HEK293 (cell line): ENCODE results near the gene RNF187.

Source experiments
- HOXD13 ChIP-seq: sonication (generic); formaldehyde crosslinking; IDR thresholded peaks from 2 replicates; pipeline ENCODE4 v1.8.0; 2022; ENCODE audit warnings: missing genetic modification reagents, borderline replicate concordance
- KLF8 ChIP-seq: fragments of 450-650 bp; formaldehyde crosslinking; IDR thresholded peaks from 2 replicates; pipeline ENCODE4 v1.5.1; 2016; ENCODE audit warnings: missing biosample characterization, missing genetic modification characterization
- WT1 ChIP-seq: fragments of 450-650 bp; formaldehyde crosslinking; IDR thresholded peaks from 2 replicates; pipeline ENCODE4 v1.5.1; 2016; ENCODE audit warnings: missing biosample characterization, missing genetic modification characterization
- ZBTB17 ChIP-seq: fragments of 450-650 bp; formaldehyde crosslinking; IDR thresholded peaks from 2 replicates; pipeline ENCODE4 v1.5.1; 2016; ENCODE audit warnings: missing biosample characterization, missing genetic modification characterization
- ZBTB21 ChIP-seq: fragments of 450-650 bp; formaldehyde crosslinking; IDR thresholded peaks from 2 replicates; pipeline ENCODE4 v1.5.1; 2017; ENCODE audit warnings: missing biosample characterization, missing genetic modification characterization
- ZBTB8A ChIP-seq: fragments of 450-650 bp; formaldehyde crosslinking; IDR thresholded peaks from 2 replicates; pipeline ENCODE4 v1.5.1; 2016; ENCODE audit warnings: missing biosample characterization, missing genetic modification characterization
- ZIC2 ChIP-seq: fragments of 450-650 bp; formaldehyde crosslinking; IDR thresholded peaks from 2 replicates; pipeline ENCODE4 v1.5.1; 2016; ENCODE audit warnings: missing biosample characterization, missing genetic modification characterization
- ZNF211 ChIP-seq: fragments of 450-650 bp; formaldehyde crosslinking; IDR thresholded peaks from 2 replicates; pipeline ENCODE4 v1.5.1; 2016; ENCODE audit warnings: low read depth, missing biosample characterization, missing genetic modification characterization
- ZNF23 ChIP-seq: fragments of 450-650 bp; formaldehyde crosslinking; IDR thresholded peaks from 2 replicates; pipeline ENCODE4 v1.5.1; 2016; ENCODE audit warnings: missing biosample characterization, missing genetic modification characterization, borderline replicate concordance
- ZNF324 ChIP-seq: fragments of 450-650 bp; formaldehyde crosslinking; IDR thresholded peaks from 2 replicates; pipeline ENCODE4 v1.5.1; 2016; ENCODE audit warnings: missing biosample characterization, missing genetic modification characterization
- ZNF37A ChIP-seq: fragments of 450-650 bp; IDR thresholded peaks from 2 replicates; pipeline ENCODE4 v1.5.1; 2018; ENCODE audit warnings: missing biosample characterization, missing genetic modification characterization
- ZNF426 ChIP-seq: fragments of 450-650 bp; formaldehyde crosslinking; IDR thresholded peaks from 2 replicates; pipeline ENCODE4 v1.5.1; 2017; ENCODE audit warnings: missing biosample characterization, missing genetic modification characterization, mild to moderate bottlenecking, inconsistent platforms, moderate library complexity
- ZNF433 ChIP-seq: fragments of 450-650 bp; formaldehyde crosslinking; IDR thresholded peaks from 2 replicates; pipeline ENCODE4 v1.5.1; 2016; ENCODE audit warnings: missing biosample characterization, missing genetic modification characterization, low read depth
- ZNF530 ChIP-seq: fragments of 450-650 bp; formaldehyde crosslinking; IDR thresholded peaks from 2 replicates; pipeline ENCODE4 v1.5.1; 2016; ENCODE audit warnings: low read depth, missing biosample characterization, missing genetic modification characterization
- ZNF555 ChIP-seq: fragments of 450-650 bp; formaldehyde crosslinking; conservative IDR thresholded peaks from 2 replicates; pipeline ENCODE4 v1.5.1; 2017; ENCODE audit warnings: missing biosample characterization, mild to moderate bottlenecking, missing genetic modification characterization, inconsistent platforms
- ZNF558 ChIP-seq: fragments of 450-650 bp; formaldehyde crosslinking; IDR thresholded peaks from 2 replicates; pipeline ENCODE4 v1.5.1; 2016; ENCODE audit warnings: missing biosample characterization, missing genetic modification characterization
- ZNF596 ChIP-seq: fragments of 450-650 bp; IDR thresholded peaks from 2 replicates; pipeline ENCODE4 v1.5.0; 2018; ENCODE audit warnings: missing biosample characterization, mild to moderate bottlenecking, missing genetic modification characterization, moderate library complexity
- ZNF610 ChIP-seq: fragments of 450-650 bp; formaldehyde crosslinking; IDR thresholded peaks from 2 replicates; pipeline ENCODE4 v1.5.1; 2016; ENCODE audit warnings: missing biosample characterization, missing genetic modification characterization, borderline replicate concordance
- ZNF791 ChIP-seq: fragments of 450-650 bp; formaldehyde crosslinking; IDR thresholded peaks from 2 replicates; pipeline ENCODE4 v1.5.1; 2016; ENCODE audit warnings: missing biosample characterization, missing genetic modification characterization
- ZNF792 ChIP-seq: fragments of 450-650 bp; formaldehyde crosslinking; IDR thresholded peaks from 2 replicates; pipeline ENCODE4 v1.5.1; 2016; ENCODE audit warnings: missing biosample characterization, missing genetic modification characterization
- ZSCAN16 ChIP-seq: fragments of 450-650 bp; formaldehyde crosslinking; IDR thresholded peaks from 2 replicates; pipeline ENCODE4 v1.5.1; 2016; ENCODE audit warnings: missing biosample characterization, missing genetic modification characterization
- TF ChIP-seq, protein P1 (sequence below): fragments of 450-650 bp; IDR thresholded peaks from 2 replicates; pipeline ENCODE4 v1.5.1; 2018; ENCODE audit warnings: missing biosample characterization, missing genetic modification characterization
- TF ChIP-seq, protein P2 (sequence below): fragments of 450-650 bp; formaldehyde crosslinking; IDR thresholded peaks from 2 replicates; pipeline ENCODE4 v1.5.1; 2016; ENCODE audit warnings: missing biosample characterization, missing genetic modification characterization
- TF ChIP-seq, protein P3 (sequence below): fragments of 450-650 bp; formaldehyde crosslinking; IDR thresholded peaks from 2 replicates; pipeline ENCODE4 v1.5.1; 2016; ENCODE audit warnings: missing biosample characterization, missing genetic modification characterization
- TF ChIP-seq, protein P4 (sequence below): fragments of 450-650 bp; formaldehyde crosslinking; IDR thresholded peaks from 2 replicates; pipeline ENCODE4 v1.5.1; 2016; ENCODE audit warnings: missing biosample characterization, missing genetic modification characterization
- TF ChIP-seq, protein P5 (sequence below): fragments of 450-650 bp; formaldehyde crosslinking; IDR thresholded peaks from 2 replicates; pipeline ENCODE4 v1.5.1; 2016; ENCODE audit warnings: missing biosample characterization, missing genetic modification characterization
- TF ChIP-seq, protein P6 (sequence below): fragments of 450-650 bp; formaldehyde crosslinking; IDR thresholded peaks from 2 replicates; pipeline ENCODE4 v1.5.1; 2016; ENCODE audit warnings: missing biosample characterization, missing genetic modification characterization, borderline replicate concordance

The RNF187 gene

DNA sequence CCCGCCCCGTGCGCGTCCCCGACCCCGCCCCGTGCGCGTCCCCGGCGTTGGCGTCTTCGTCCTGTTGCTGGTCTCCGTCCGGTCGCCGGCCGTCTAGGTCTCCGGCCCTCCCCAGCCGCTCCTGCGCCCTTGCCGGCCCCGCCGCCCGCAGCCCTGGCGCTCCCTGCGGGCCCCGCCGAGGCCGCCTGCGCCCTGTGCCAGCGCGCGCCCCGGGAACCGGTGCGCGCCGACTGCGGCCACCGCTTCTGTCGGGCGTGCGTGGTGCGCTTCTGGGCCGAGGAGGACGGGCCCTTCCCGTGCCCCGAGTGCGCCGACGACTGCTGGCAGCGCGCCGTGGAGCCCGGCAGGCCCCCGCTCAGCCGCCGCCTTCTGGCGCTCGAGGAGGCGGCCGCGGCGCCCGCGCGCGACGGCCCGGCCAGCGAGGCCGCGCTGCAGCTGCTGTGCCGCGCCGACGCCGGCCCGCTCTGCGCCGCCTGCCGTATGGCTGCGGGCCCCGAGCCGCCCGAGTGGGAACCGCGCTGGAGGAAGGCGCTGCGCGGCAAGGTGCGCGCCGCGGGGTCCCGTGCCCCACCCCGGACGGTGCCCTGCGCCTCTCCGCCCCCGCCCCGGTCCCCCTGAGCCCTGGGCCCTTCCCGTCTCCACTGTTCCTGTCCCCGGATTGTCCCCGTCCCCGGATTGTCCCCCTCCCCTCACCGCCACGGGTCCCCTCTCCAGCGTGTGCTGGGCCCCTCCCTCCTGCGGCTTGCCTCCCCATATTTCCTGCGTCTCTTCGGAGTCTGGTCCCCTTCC, at the start of gene RNF187 (continued):
- TF ChIP-seq, protein P1, sequence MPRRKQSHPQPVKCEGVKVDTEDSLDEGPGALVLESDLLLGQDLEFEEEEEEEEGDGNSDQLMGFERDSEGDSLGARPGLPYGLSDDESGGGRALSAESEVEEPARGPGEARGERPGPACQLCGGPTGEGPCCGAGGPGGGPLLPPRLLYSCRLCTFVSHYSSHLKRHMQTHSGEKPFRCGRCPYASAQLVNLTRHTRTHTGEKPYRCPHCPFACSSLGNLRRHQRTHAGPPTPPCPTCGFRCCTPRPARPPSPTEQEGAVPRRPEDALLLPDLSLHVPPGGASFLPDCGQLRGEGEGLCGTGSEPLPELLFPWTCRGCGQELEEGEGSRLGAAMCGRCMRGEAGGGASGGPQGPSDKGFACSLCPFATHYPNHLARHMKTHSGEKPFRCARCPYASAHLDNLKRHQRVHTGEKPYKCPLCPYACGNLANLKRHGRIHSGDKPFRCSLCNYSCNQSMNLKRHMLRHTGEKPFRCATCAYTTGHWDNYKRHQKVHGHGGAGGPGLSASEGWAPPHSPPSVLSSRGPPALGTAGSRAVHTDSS = no peak
- no peak for TF ChIP-seq ZNF791 (tag by site-specific recombination)
- peak; percentile 97 for TF ChIP-seq ZIC2 (tag by site-specific recombination)
- no peak for TF ChIP-seq ZNF596
- no peak for TF ChIP-seq ZBTB17 (tag by site-specific recombination)
- TF ChIP-seq ZNF426 (tag by site-specific recombination) = no peak
- TF ChIP-seq ZBTB21 (tag by site-specific recombination) = no peak
- TF ChIP-seq ZNF792 = no peak
- no peak for TF ChIP-seq ZNF555 (tag by site-specific recombination)
- 0 out of 2 replicates have a peak, but pooled peaks have one; percentile 47 for TF ChIP-seq ZBTB8A (tag by site-specific recombination)
- no peak for TF ChIP-seq WT1
- TF ChIP-seq, protein P2, sequence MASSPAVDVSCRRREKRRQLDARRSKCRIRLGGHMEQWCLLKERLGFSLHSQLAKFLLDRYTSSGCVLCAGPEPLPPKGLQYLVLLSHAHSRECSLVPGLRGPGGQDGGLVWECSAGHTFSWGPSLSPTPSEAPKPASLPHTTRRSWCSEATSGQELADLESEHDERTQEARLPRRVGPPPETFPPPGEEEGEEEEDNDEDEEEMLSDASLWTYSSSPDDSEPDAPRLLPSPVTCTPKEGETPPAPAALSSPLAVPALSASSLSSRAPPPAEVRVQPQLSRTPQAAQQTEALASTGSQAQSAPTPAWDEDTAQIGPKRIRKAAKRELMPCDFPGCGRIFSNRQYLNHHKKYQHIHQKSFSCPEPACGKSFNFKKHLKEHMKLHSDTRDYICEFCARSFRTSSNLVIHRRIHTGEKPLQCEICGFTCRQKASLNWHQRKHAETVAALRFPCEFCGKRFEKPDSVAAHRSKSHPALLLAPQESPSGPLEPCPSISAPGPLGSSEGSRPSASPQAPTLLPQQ = peak; percentile 75
- no peak for TF ChIP-seq ZNF530
- TF ChIP-seq, protein P3, sequence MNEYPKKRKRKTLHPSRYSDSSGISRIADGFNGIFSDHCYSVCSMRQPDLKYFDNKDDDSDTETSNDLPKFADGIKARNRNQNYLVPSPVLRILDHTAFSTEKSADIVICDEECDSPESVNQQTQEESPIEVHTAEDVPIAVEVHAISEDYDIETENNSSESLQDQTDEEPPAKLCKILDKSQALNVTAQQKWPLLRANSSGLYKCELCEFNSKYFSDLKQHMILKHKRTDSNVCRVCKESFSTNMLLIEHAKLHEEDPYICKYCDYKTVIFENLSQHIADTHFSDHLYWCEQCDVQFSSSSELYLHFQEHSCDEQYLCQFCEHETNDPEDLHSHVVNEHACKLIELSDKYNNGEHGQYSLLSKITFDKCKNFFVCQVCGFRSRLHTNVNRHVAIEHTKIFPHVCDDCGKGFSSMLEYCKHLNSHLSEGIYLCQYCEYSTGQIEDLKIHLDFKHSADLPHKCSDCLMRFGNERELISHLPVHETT (tag by site-specific recombination) = no peak
- no peak for TF ChIP-seq HOXD13 (CRISPR knock-in tag)
- no peak for TF ChIP-seq ZNF37A (tag by site-specific recombination)
- TF ChIP-seq, protein P4, sequence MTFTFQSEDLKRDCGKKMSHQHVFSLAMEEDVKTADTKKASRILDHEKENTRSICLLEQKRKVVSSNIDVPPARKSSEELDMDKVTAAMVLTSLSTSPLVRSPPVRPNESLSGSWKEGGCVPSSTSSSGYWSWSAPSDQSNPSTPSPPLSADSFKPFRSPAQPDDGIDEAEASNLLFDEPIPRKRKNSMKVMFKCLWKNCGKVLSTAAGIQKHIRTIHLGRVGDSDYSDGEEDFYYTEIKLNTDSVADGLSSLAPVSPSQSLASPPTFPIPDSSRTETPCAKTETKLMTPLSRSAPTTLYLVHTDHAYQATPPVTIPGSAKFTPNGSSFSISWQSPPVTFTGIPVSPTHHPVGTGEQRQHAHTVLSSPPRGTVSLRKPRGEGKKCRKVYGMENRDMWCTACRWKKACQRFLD (tag by site-specific recombination) = no peak
- TF ChIP-seq ZSCAN16 (tag by site-specific recombination) = no peak
- no peak for TF ChIP-seq ZNF433
- peak; percentile 30; the same call in 1 of the 2 replicates for TF ChIP-seq KLF8 (tag by site-specific recombination)
- no peak for TF ChIP-seq ZNF211
- no peak for TF ChIP-seq ZNF23
- TF ChIP-seq ZNF324 (tag by site-specific recombination) = no peak
- TF ChIP-seq, protein P5, sequence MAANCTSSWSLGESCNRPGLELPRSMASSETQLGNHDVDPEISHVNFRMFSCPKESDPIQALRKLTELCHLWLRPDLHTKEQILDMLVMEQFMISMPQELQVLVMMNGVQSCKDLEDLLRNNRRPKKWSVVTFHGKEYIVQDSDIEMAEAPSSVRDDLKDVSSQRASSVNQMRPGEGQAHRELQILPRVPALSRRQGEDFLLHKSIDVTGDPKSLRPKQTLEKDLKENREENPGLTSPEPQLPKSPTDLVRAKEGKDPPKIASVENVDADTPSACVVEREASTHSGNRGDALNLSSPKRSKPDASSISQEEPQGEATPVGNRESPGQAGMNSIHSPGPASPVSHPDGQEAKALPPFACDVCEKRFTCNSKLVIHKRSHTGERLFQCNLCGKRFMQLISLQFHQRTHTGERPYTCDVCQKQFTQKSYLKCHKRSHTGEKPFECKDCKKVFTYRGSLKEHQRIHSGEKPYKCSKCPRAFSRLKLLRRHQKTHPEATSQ (tag by site-specific recombination) = no peak
- no peak for TF ChIP-seq ZNF610
- TF ChIP-seq ZNF558 (tag by site-specific recombination) = no peak
- TF ChIP-seq, protein P6, sequence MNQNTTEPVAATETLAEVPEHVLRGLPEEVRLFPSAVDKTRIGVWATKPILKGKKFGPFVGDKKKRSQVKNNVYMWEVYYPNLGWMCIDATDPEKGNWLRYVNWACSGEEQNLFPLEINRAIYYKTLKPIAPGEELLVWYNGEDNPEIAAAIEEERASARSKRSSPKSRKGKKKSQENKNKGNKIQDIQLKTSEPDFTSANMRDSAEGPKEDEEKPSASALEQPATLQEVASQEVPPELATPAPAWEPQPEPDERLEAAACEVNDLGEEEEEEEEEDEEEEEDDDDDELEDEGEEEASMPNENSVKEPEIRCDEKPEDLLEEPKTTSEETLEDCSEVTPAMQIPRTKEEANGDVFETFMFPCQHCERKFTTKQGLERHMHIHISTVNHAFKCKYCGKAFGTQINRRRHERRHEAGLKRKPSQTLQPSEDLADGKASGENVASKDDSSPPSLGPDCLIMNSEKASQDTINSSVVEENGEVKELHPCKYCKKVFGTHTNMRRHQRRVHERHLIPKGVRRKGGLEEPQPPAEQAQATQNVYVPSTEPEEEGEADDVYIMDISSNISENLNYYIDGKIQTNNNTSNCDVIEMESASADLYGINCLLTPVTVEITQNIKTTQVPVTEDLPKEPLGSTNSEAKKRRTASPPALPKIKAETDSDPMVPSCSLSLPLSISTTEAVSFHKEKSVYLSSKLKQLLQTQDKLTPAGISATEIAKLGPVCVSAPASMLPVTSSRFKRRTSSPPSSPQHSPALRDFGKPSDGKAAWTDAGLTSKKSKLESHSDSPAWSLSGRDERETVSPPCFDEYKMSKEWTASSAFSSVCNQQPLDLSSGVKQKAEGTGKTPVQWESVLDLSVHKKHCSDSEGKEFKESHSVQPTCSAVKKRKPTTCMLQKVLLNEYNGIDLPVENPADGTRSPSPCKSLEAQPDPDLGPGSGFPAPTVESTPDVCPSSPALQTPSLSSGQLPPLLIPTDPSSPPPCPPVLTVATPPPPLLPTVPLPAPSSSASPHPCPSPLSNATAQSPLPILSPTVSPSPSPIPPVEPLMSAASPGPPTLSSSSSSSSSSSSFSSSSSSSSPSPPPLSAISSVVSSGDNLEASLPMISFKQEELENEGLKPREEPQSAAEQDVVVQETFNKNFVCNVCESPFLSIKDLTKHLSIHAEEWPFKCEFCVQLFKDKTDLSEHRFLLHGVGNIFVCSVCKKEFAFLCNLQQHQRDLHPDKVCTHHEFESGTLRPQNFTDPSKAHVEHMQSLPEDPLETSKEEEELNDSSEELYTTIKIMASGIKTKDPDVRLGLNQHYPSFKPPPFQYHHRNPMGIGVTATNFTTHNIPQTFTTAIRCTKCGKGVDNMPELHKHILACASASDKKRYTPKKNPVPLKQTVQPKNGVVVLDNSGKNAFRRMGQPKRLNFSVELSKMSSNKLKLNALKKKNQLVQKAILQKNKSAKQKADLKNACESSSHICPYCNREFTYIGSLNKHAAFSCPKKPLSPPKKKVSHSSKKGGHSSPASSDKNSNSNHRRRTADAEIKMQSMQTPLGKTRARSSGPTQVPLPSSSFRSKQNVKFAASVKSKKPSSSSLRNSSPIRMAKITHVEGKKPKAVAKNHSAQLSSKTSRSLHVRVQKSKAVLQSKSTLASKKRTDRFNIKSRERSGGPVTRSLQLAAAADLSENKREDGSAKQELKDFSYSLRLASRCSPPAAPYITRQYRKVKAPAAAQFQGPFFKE = no peak
